Loucy (cell line): ENCODE measurements around the gene FANCM.

Experiments
- CTCF ChIP-seq: fragments of 200-600 bp; sonication (generic); conservative IDR thresholded peaks from 2 replicates; pipeline ENCODE4 v1.5.1; 2014; ENCODE audit warnings: mild to moderate bottlenecking, antibody characterized with exemption, low read length
- EZH2phosphoT487 ChIP-seq: fragments of 200-600 bp; IDR thresholded peaks from 2 replicates; pipeline ENCODE4 v1.6.1; 2018; ENCODE audit warnings: antibody characterized with exemption, mild to moderate bottlenecking, moderate library complexity, borderline replicate concordance

GRCh38 chr14:45104561-45104960 is 31.2 kb upstream of the FANCM start:
- TF ChIP-seq CTCF (no peak), EZH2phosphoT487 (no peak)
